ENCODE results near the gene NR2F2. TPM values are rescaled to one million over a fixed set of nuclear protein-coding genes. Genes with fewer than 3 reads are reported as not detected.

Gene NR2F2
- total RNA-seq, 1 donor from 2014 or later, result 50.6 TPM

DNA sequence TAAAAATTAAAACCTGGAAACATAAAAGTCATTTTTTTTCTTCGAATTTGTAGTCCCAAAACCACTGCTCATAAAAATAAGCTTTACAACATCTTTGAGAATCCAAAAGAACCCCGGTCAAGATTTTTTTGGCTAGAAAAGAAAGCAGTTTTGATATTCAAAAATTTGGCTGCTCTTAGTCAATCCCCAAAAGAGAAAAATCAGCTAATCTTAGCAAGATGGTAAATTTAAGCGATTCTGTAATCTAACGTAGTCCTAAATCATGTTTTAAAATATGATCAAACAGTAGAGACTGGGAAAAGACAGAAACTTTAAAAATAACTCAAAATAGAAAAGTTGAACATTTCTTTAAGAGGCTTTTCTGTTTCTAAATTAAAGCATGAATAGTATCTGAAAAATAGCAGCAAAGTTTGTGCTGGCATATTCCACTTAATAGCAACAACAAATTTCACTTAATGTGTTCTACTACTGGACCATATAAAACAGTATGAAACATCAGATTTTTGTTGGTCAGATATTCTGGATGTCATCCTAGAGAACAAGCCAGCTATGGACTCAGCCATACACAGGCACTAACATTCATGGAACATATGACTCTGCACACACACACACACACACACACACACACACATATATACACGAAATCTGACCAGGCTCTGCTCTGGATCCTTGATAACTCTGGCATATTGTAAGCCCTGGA, 19.1 kb upstream of the NR2F2 start:
- no peak for DNase-seq

DNA sequence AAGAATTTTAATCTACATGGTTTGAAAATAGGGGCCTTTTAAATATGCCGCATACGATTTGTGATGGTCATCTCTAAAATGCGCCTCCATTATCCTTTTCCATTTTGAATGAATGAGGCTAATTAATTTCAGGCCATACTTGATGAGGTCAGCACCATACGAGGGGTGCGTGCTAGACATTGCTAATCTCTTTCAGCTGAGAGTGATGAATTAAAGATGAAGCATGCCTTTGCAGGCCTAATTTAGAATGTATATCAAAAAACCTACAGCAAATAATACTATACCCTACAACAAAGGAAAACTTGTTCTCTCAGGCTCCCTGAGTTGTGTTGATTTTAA, 18.6 kb upstream of the NR2F2 start:
- TF ChIP-seq, protein P1, sequence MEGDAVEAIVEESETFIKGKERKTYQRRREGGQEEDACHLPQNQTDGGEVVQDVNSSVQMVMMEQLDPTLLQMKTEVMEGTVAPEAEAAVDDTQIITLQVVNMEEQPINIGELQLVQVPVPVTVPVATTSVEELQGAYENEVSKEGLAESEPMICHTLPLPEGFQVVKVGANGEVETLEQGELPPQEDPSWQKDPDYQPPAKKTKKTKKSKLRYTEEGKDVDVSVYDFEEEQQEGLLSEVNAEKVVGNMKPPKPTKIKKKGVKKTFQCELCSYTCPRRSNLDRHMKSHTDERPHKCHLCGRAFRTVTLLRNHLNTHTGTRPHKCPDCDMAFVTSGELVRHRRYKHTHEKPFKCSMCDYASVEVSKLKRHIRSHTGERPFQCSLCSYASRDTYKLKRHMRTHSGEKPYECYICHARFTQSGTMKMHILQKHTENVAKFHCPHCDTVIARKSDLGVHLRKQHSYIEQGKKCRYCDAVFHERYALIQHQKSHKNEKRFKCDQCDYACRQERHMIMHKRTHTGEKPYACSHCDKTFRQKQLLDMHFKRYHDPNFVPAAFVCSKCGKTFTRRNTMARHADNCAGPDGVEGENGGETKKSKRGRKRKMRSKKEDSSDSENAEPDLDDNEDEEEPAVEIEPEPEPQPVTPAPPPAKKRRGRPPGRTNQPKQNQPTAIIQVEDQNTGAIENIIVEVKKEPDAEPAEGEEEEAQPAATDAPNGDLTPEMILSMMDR (IDR thresholded peaks at IDR 0.05), result no peak
- intact Hi-C loops (cut with DNase I), result no loop called here
- no peaks in the 10 kb centered on the region for H3K36me3 ChIP-seq

More for the DNA sequence above, 19.1 kb upstream of the NR2F2 start:
- H3K9me3 ChIP-seq, result no peaks in the 10 kb centered on the region
- H3K27me3 ChIP-seq (ENCODE audit: low read depth), result no peaks in the 10 kb centered on the region
- ATAC-seq, result no peak
- intact Hi-C loops (cut with DNase I), result no loop called here
- no peak overlapping the region for H3K27ac ChIP-seq
- TF ChIP-seq, protein P1 (IDR thresholded peaks at IDR 0.05), result no peak
- H3K4me3 ChIP-seq, result no peak overlapping the region
- peaks cover 11% of the 10 kb centered on the region for H3K4me1 ChIP-seq
- no peaks in the 10 kb centered on the region for H3K36me3 ChIP-seq

DNA sequence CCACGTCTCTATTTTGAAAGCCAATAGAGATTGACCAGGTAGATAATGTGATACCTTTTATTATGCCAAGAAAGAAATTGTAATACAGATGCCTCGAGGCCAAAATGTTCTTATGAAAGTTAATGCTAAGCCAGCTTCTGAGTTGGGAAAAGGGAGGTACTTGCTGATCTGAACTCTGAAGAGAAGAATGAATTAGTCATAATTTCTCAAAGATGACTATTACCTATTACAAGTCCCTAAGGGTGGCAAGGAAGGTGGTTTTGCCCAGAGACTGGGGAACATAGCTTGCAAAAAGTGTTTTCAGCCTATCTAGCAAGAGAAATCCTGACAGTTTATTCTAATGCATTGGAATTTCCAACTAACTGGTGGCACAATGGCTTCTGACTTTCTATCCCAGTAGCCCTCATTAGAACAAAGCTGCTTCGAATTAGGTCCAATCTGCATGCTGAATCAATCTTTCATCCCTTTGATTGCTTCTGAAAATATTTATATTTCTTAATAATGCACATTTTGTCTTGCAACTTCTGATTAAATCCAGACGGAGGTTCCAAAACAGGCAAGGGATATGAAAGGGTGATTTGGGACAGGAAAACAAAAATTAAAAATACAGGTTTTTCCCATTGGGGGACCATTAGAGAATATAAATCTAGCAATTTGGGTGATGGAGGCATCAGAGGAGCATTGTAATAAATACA, 17.7 kb upstream of the NR2F2 start:
- DNase-seq, result no peak
- ATAC-seq, result no peak
- Histone ChIP-seq H3K9me3 (no peaks in the 10 kb centered on the region), H3K27me3 (ENCODE audit: low read depth) (no peaks in the 10 kb centered on the region), H3K4me3 (no peak overlapping the region), H3K4me1 (peaks cover 9% of the 10 kb centered on the region), H3K27ac (no peak overlapping the region), H3K36me3 (no peaks in the 10 kb centered on the region)
- intact Hi-C loops (cut with DNase I), result no loop called here
- TF ChIP-seq, protein P1 (IDR thresholded peaks at IDR 0.05), result no peak

More for the DNA sequence above, 18.6 kb upstream of the NR2F2 start:
- H3K27me3 ChIP-seq (ENCODE audit: low read depth), result no peaks in the 10 kb centered on the region
- no peak for DNase-seq
- no peaks in the 10 kb centered on the region for H3K9me3 ChIP-seq
- peaks cover 11% of the 10 kb centered on the region for H3K4me1 ChIP-seq
- no peak overlapping the region for H3K27ac ChIP-seq
- ATAC-seq, result no peak
- H3K4me3 ChIP-seq, result no peak overlapping the region

DNA sequence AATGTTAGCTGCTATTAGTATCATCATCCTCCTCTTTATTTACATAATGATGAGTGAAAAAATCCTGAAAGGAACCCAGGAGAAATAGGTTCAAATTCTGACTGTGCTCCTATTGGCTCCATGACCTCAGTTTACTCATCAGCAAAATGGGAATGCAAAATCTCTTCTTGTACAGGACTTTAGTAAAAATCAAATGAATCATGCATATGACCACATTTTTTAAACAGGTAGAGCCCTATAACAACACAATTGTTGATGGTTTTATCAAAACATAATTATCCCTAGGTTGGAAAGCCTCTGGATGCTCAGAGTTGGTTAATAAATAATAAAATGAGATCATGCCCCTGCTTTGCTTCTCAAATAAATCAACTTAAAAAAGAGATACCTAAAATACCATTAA, 16.0 kb upstream of the NR2F2 start:
- TF ChIP-seq, protein P1 (IDR thresholded peaks at IDR 0.05), result no peak
- Histone ChIP-seq H3K9me3 (no peaks in the 10 kb centered on the region), H3K4me3 (no peak overlapping the region), H3K27me3 (ENCODE audit: low read depth) (no peaks in the 10 kb centered on the region), H3K27ac (no peak overlapping the region), H3K4me1 (no peaks in the 10 kb centered on the region), H3K36me3 (no peaks in the 10 kb centered on the region)
- intact Hi-C loops (cut with DNase I), result no loop called here
- ATAC-seq (no peak), DNase-seq (no peak)

DNA sequence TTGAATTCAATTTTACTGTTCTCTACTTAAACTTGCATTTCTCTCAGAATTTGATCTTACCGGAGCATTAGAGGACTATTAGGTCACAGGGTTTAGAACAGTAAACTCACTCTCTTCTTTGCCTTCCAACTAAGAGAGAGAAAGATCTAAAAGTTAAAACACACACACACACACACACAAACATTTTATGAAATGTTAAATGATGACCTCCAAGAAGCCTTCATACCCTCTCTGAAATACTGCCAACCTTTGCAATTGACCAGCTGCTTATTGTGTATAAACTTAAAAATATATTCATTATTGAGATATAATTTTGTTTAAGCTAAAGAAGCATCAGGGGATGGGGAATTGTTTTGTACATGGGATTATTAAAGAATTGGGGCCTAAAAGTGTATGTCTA, 15.5 kb upstream of the NR2F2 start:
- Histone ChIP-seq H3K27me3 (ENCODE audit: low read depth) (no peaks in the 10 kb centered on the region), H3K36me3 (no peaks in the 10 kb centered on the region), H3K9me3 (no peaks in the 10 kb centered on the region), H3K4me1 (no peaks in the 10 kb centered on the region), H3K27ac (no peak overlapping the region), H3K4me3 (no peak overlapping the region)
- TF ChIP-seq, protein P1 (IDR thresholded peaks at IDR 0.05), result no peak
- ATAC-seq (no peak), DNase-seq (no peak)
- intact Hi-C loops (cut with DNase I), result no loop called here
